Mesodermal cell (in vitro differentiated cells): Measurements from ENCODE around the gene BICDL1.
A peak's percentile ranks its signal among the peaks of the same experiment; 100 is the strongest.

Source experiments
- H3K27ac ChIP-seq: 2 replicates; pipeline ENCODE4 v1.7.0; 2013; ENCODE audit warnings: mild to moderate bottlenecking, low read depth, low read length, moderate library complexity; ENCODE audit not compliant: severe bottlenecking
- H3K36me3 ChIP-seq: 2 replicates; pipeline ENCODE4 v1.7.1; 2013; ENCODE audit warnings: mild to moderate bottlenecking, low read length, moderate library complexity; ENCODE audit not compliant: control insufficient read depth, insufficient read depth
- H3K4me1 ChIP-seq: one replicate; pipeline ENCODE4 v1.7.1; 2013; ENCODE audit warnings: mild to moderate bottlenecking, low read length; ENCODE audit not compliant: insufficient read depth, control insufficient read depth, poor library complexity, severe bottlenecking
- H3K4me3 ChIP-seq: 2 replicates; pipeline ENCODE4 v1.7.0; 2013; ENCODE audit warnings: low read length, control low read depth, mild to moderate bottlenecking; ENCODE audit not compliant: insufficient read depth, poor library complexity, severe bottlenecking; ENCODE audit errors: extremely low read depth
- H3K9me3 ChIP-seq: 2 replicates; pipeline ENCODE4 v1.7.1; 2013; ENCODE audit warnings: mild to moderate bottlenecking, low read length, moderate library complexity; ENCODE audit not compliant: control insufficient read depth
- WGBS, 2 experiments: methylation state at CpG; one replicate each; pipeline ENCODE4 v1.1.5; 2013; ENCODE audit warnings: missing lambda C conversion rate in 2 of 2; ENCODE audit not compliant: insufficient coverage in 2 of 2; 5-methylcytosine and 5-hydroxymethylcytosine counted together

The BICDL1 gene

GRCh38 chr12:120055231-120056000, 66.4 kb downstream of the BICDL1 start:
- no CpG with 5 or more reads among the region's 2 CpGs for WGBS, 2 experiments

GRCh38 chr12:120056739-120057138, 67.7 kb downstream of the BICDL1 start:
- no peaks in the 10 kb centered on the region for H3K36me3 ChIP-seq
- no peak overlapping the region for H3K4me3 ChIP-seq
- no peaks in the 10 kb centered on the region for H3K9me3 ChIP-seq
- no peaks in the 10 kb centered on the region for H3K4me1 ChIP-seq
- 86 to 98% methylated on average over 3 to 5 of the region's 5 CpGs for WGBS, 2 experiments
- H3K27ac ChIP-seq: no peak overlapping the region

More at GRCh38 chr12:120055231-120056000, 66.4 kb downstream of the BICDL1 start:
- Histone ChIP-seq H3K4me3 (no peak overlapping the region), H3K4me1 (no peaks in the 10 kb centered on the region), H3K9me3 (no peaks in the 10 kb centered on the region), H3K36me3 (no peaks in the 10 kb centered on the region), H3K27ac (no peak overlapping the region)

- Histone ChIP-seq H3K4me1 (peaks cover 22% of the 10 kb centered on the region), H3K4me3 (no peak overlapping the region), H3K27ac (no peak overlapping the region), H3K36me3 (no peaks in the 10 kb centered on the region), H3K9me3 (no peaks in the 10 kb centered on the region)
- WGBS, 2 experiments: 86 to 100% methylated on average over 1 of the region's 1 CpG
These were observed 71.2 kb downstream of the BICDL1 start for GRCh38 chr12:120060196-120060595.

- 93 to 96% methylated on average over 5 of the region's 5 CpGs for WGBS, 2 experiments
- H3K36me3 ChIP-seq: no peaks in the 10 kb centered on the region
- H3K4me3 ChIP-seq: no peak overlapping the region
- H3K27ac ChIP-seq: no peak overlapping the region
- H3K4me1 ChIP-seq: peaks cover 27% of the 10 kb centered on the region
- no peaks in the 10 kb centered on the region for H3K9me3 ChIP-seq
These were observed 71.7 kb downstream of the BICDL1 start for GRCh38 chr12:120060717-120061116.

GRCh38 chr12:120061575-120062214, 72.7 kb downstream of the BICDL1 start:
- 96 to 100% methylated on average over 2 to 6 of the region's 10 CpGs for WGBS, 2 experiments
- H3K4me1 ChIP-seq: peaks cover 37% of the 10 kb centered on the region

GRCh38 chr12:120062976-120063579, 74.0 kb downstream of the BICDL1 start:
- peaks cover 38% of the 10 kb centered on the region for H3K4me1 ChIP-seq
- WGBS, 2 experiments: 91 to 100% methylated on average over 1 of the region's 3 CpGs

More at GRCh38 chr12:120061575-120062214, 72.7 kb downstream of the BICDL1 start:
- Histone ChIP-seq H3K36me3 (no peaks in the 10 kb centered on the region), H3K4me3 (no peak overlapping the region), H3K27ac (no peak overlapping the region), H3K9me3 (no peaks in the 10 kb centered on the region)

GRCh38 chr12:120064054-120064940, 75.3 kb downstream of the BICDL1 start:
- H3K4me1 ChIP-seq: peaks cover 38% of the 10 kb centered on the region
- peak overlapping the region; percentile 39 for H3K27ac ChIP-seq
- no peak overlapping the region for H3K4me3 ChIP-seq
- no peaks in the 10 kb centered on the region for H3K9me3 ChIP-seq
- no peaks in the 10 kb centered on the region for H3K36me3 ChIP-seq
- 81 to 82% methylated on average over 16 of the region's 16 CpGs for WGBS, 2 experiments

More at GRCh38 chr12:120062976-120063579, 74.0 kb downstream of the BICDL1 start:
- no peaks in the 10 kb centered on the region for H3K9me3 ChIP-seq
- no peak overlapping the region for H3K4me3 ChIP-seq
- H3K27ac ChIP-seq: no peak overlapping the region
- no peaks in the 10 kb centered on the region for H3K36me3 ChIP-seq

GRCh38 chr12:120065472-120065871, 76.4 kb downstream of the BICDL1 start:
- Histone ChIP-seq H3K9me3 (no peaks in the 10 kb centered on the region), H3K4me1 (peaks cover 38% of the 10 kb centered on the region), H3K36me3 (no peaks in the 10 kb centered on the region), H3K27ac (no peak overlapping the region), H3K4me3 (no peak overlapping the region)
- WGBS, 2 experiments: 100% methylated on average over 1 of the region's 1 CpG; no CpG with 5 or more reads in 1 of the 2 experiments

GRCh38 chr12:120066341-120066740, 77.3 kb downstream of the BICDL1 start:
- no peaks in the 10 kb centered on the region for H3K9me3 ChIP-seq
- peaks cover 38% of the 10 kb centered on the region for H3K4me1 ChIP-seq
- 81 to 92% methylated on average over 2 of the region's 2 CpGs for WGBS, 2 experiments
- H3K4me3 ChIP-seq: no peak overlapping the region
- H3K27ac ChIP-seq: no peak overlapping the region
- no peaks in the 10 kb centered on the region for H3K36me3 ChIP-seq
